ENCODE data around the gene SPR. TPM values are rescaled to one million over a fixed set of nuclear protein-coding genes. Genes with fewer than 3 reads are reported as not detected.

The SPR gene
- total RNA-seq, 6 experiments from 2014 or later = 17.0 to 21.6 (median 19.0) TPM

DNA sequence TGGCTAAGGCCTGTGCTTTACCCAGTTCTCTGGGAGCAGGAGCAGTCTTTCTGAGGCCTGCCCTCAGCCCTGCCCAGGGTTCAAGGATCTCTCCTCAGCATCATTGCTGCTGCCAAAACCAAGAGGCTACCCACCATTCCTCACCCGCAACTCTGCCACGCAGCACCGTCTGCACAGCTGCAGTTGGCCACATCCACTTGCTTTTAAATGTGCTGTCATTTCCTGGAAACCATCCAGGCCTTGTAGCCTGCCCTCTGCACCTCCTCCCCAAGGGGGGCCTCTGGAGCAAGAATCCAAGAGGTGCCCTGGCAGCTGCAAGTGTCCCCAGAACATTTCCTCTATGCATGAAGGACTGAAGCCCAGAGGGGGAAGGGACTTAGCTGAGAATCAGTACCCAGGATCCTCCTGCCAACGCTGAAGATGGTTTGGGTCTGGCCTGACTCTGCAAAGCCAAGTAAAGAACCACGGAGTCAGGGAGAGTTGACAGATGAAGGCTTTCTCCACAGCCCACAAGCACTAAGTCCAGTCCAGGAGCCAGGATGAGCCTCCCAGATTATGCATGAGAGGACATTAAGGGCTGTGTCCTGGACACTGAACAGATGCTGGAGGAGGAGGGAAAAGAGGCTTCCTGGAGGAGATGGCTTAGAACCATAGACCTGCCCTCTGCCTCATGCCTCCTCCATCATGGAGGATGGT lies 45.0 kb downstream of the SPR start:
- Mint-ChIP-seq H3K36me3 (ENCODE audit: low read depth) (no peaks in the 10 kb centered on the region), H3K27me3 (ENCODE audit: insufficient read depth) (peaks cover 20% of the 10 kb centered on the region), H3K9me3 (no peaks in the 10 kb centered on the region), H3K27ac (no peak overlapping the region), H3K4me3 (no peak overlapping the region), H3K4me1 (ENCODE audit: low read depth) (no peaks in the 10 kb centered on the region)
- DNase-seq = no peak
- TF ChIP-seq, protein P1, sequence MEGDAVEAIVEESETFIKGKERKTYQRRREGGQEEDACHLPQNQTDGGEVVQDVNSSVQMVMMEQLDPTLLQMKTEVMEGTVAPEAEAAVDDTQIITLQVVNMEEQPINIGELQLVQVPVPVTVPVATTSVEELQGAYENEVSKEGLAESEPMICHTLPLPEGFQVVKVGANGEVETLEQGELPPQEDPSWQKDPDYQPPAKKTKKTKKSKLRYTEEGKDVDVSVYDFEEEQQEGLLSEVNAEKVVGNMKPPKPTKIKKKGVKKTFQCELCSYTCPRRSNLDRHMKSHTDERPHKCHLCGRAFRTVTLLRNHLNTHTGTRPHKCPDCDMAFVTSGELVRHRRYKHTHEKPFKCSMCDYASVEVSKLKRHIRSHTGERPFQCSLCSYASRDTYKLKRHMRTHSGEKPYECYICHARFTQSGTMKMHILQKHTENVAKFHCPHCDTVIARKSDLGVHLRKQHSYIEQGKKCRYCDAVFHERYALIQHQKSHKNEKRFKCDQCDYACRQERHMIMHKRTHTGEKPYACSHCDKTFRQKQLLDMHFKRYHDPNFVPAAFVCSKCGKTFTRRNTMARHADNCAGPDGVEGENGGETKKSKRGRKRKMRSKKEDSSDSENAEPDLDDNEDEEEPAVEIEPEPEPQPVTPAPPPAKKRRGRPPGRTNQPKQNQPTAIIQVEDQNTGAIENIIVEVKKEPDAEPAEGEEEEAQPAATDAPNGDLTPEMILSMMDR (IDR thresholded peaks at IDR 0.05) = no peak

DNA sequence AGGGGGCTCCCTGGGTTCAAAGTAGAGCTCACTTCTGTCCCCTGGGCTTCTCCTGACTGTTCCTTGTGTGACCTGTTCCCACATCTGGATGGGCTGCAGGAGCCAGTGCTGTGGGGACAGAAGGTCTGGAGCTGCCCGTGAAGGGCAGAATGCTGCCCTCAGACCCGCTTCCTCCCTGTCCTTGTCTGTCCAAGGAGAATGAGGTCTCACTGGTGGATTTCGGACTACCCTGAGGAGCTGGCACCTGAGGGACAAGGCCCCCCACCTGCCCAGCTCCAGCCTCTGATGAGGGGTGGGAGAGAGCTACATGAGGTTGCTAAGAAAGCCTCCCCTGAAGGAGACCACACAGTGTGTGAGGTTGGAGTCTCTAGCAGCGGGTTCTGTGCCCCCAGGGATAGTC lies 45.6 kb downstream of the SPR start:
- TF ChIP-seq, protein P1 (IDR thresholded peaks at IDR 0.05) = no peak
- Mint-ChIP-seq H3K27me3 (ENCODE audit: insufficient read depth) (peaks cover 24% of the 10 kb centered on the region), H3K27ac (no peak overlapping the region), H3K4me3 (no peak overlapping the region), H3K36me3 (ENCODE audit: low read depth) (no peaks in the 10 kb centered on the region), H3K4me1 (ENCODE audit: low read depth) (no peaks in the 10 kb centered on the region), H3K9me3 (no peaks in the 10 kb centered on the region)
- no peak for DNase-seq

DNA sequence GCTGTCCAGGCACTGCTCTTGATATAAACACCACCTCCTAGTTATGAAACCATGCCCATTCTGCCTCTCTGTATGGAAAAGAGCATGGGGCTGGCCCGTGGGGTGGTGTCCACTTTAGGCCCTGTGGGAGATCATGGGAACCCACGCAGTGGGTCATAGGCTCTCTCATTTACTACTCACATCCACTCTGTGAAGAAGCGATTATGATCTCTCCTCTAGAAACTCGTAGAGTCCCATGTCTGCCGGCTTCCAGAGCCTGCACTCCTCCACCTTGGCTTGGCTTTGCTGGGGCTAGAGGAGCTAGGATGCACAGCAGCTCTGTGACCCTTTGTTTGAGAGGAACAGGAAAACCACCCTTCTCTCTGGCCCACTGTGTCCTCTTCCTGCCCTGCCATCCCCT lies 46.0 kb downstream of the SPR start:
- no peaks in the 10 kb centered on the region for H3K36me3 Mint-ChIP-seq (ENCODE audit: low read depth)
- H3K27ac Mint-ChIP-seq = no peak overlapping the region
- no peak overlapping the region for H3K4me3 Mint-ChIP-seq
- no peaks in the 10 kb centered on the region for H3K4me1 Mint-ChIP-seq (ENCODE audit: low read depth)
- TF ChIP-seq, protein P1 (IDR thresholded peaks at IDR 0.05) = no peak
- no peak for DNase-seq
- H3K27me3 Mint-ChIP-seq (ENCODE audit: insufficient read depth) = peaks cover 28% of the 10 kb centered on the region
- no peaks in the 10 kb centered on the region for H3K9me3 Mint-ChIP-seq

DNA sequence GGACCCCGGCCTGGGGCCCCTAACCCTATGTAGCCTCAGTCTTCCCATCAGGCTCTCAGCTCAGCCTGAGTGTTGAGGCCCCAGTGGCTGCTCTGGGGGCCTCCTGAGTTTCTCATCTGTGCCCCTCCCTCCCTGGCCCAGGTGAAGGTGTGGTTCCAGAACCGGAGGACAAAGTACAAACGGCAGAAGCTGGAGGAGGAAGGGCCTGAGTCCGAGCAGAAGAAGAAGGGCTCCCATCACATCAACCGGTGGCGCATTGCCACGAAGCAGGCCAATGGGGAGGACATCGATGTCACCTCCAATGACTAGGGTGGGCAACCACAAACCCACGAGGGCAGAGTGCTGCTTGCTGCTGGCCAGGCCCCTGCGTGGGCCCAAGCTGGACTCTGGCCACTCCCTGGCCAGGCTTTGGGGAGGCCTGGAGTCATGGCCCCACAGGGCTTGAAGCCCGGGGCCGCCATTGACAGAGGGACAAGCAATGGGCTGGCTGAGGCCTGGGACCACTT lies 46.5 kb downstream of the SPR start:
- Mint-ChIP-seq H3K9me3 (no peaks in the 10 kb centered on the region), H3K36me3 (ENCODE audit: low read depth) (no peaks in the 10 kb centered on the region), H3K4me1 (ENCODE audit: low read depth) (no peaks in the 10 kb centered on the region), H3K27ac (no peak overlapping the region), H3K27me3 (ENCODE audit: insufficient read depth) (peaks cover 30% of the 10 kb centered on the region), H3K4me3 (no peak overlapping the region)
- TF ChIP-seq, protein P1 (IDR thresholded peaks at IDR 0.05) = no peak
- no peak for DNase-seq

DNA sequence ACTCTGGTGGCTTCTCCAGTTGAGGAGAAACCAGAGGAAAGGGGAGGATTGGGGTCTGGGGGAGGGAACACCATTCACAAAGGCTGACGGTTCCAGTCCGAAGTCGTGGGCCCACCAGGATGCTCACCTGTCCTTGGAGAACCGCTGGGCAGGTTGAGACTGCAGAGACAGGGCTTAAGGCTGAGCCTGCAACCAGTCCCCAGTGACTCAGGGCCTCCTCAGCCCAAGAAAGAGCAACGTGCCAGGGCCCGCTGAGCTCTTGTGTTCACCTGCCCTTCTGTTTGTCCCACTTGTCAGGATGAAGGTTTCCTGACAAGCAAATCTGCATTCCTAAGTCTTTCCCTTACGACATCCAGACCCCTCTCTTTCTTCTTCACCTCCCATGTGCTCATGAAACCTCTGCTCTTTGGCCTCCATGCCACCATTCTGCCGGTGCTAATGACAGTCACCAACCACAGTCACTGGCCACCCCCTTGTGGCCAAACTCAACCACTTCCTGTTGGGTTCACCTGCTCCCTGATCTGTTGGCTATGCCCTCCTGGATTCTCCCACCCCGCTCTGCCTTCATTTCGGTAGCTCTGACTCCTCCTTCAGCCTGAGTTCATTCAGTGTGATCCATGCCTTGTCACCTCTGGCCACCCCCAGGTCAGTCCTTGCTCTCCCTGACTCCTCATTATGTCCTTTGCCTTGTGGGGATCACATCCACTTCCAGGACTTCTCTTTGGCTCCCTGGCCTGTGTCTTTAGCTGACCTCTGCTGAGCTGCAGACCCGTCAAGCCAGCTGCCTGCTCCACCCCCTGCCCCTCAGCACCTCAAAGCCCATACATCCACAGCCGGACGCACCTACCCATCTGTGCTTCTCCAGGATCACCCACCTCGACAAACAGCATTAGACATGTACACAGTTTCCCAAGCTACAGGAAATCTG lies 47.7 kb downstream of the SPR start:
- H3K27ac Mint-ChIP-seq = no peak overlapping the region
- DNase-seq = no peak
- H3K36me3 Mint-ChIP-seq (ENCODE audit: low read depth) = no peaks in the 10 kb centered on the region
- TF ChIP-seq, protein P1 (IDR thresholded peaks at IDR 0.05) = peak; percentile 71
- H3K4me1 Mint-ChIP-seq (ENCODE audit: low read depth) = no peaks in the 10 kb centered on the region
- peaks cover 32% of the 10 kb centered on the region for H3K27me3 Mint-ChIP-seq (ENCODE audit: insufficient read depth)
- no peaks in the 10 kb centered on the region for H3K9me3 Mint-ChIP-seq
- no peak overlapping the region for H3K4me3 Mint-ChIP-seq
